Measurements from ENCODE around the gene ADAM15. TPM values are rescaled to one million over a fixed set of nuclear protein-coding genes. Genes with fewer than 3 reads are reported as not detected.
A peak's percentile ranks its signal among the peaks of the same experiment; 100 is the strongest.

ADAM15 gene
- total RNA-seq, 1 experiment from 2014 or later = 187 TPM

- CTCF ChIA-PET = interaction anchor here (0.6 to 0.7 kb wide), 2 partner anchors 14 to 49 kb away, joined by 7 to 10 read pairs; no protein-coding TSS in a partner anchor
- Histone ChIP-seq H3K27me3 (ENCODE audit: insufficient read depth, low read depth) (no peaks in the 10 kb centered on the region), H3K36me3 (ENCODE audit: low read depth) (no peaks in the 10 kb centered on the region), H3F3A (ENCODE audit: insufficient read depth, low read depth) (peaks cover 16% of the 10 kb centered on the region), H3K27ac (peak overlapping the region; percentile 60), H2AFZ (peak overlapping the region; percentile 77; the same call in 1 of the 2 replicates), H3K4me2 (peak overlapping the region; percentile 91), H3K4me1 (replicated peaks; ENCODE audit: insufficient read depth) (peaks cover 20% of the 10 kb centered on the region), H3K79me2 (ENCODE audit: low read depth) (peaks cover 64% of the 10 kb centered on the region), H4K20me1 (ENCODE audit: insufficient read depth) (peaks cover 4% of the 10 kb centered on the region; the same call in 1 of the 2 replicates), H3K9me3 (ENCODE audit: insufficient read depth, low read depth) (no peaks in the 10 kb centered on the region), H3K4me3 (peak overlapping the region; percentile 100), H3K9me2 (ENCODE audit: insufficient read depth) (no peaks in the 10 kb centered on the region)
- TF ChIP-seq EZH2 (IDR thresholded peaks at IDR 0.05; ENCODE audit: low read depth) = no peak
- TF ChIP-seq CTCF (conservative IDR thresholded peaks at IDR 0.05) = no peak
- no peak for DNase-seq
- POLR2A ChIA-PET (ENCODE audit: unreplicated experiment) = interaction anchor here (0.6 kb wide), 1 partner anchor 13 kb away, joined by 4 read pairs; no protein-coding TSS in a partner anchor
- intact Hi-C loops (cut with micrococcal nuclease; ENCODE audit: unreplicated experiment) = loop anchor here (5.0 kb wide), 1 partner anchor 41 kb away; the partner anchor contains the start of gene PYGO2
- BruUV-seq (replicated peaks) = no TSS peak
Observed at GRCh38 chr1:155003227-155003765, 47.8 kb upstream of the ADAM15 start.

DNA sequence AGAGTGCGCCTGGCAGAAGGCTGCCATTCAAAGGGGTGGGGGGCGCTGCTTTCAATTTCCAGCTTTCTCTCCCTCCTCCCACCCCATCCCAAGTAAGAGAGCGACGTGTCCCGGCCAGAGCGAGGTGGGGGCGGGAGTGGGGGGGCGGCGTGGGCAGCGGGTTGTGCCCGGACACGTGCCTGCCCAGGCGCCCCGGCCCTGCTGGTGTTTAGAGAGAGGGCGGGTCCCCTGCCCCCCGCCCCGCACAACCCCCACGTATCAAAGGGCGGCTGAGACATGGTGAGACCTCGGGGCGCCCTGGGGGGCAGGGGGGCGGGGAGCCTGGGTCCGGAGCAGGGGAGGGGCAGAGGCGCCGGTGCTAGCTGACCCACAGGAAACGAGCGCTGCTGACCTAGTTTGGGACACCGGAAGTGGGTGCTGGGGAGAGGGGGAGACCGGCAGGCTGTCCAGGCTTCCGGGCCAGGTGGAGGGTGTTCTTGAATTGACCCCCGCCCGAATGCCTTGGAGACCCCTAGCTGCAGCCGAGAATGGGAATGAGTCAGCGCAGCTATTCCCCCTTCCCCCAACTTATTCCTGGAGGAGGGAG, 47.3 kb upstream of the ADAM15 start:
- Histone ChIP-seq H3F3A (ENCODE audit: insufficient read depth, low read depth) (peaks cover 16% of the 10 kb centered on the region), H2AFZ (peak overlapping the region; percentile 77; the same call in 1 of the 2 replicates), H3K36me3 (ENCODE audit: low read depth) (no peaks in the 10 kb centered on the region), H3K9me3 (ENCODE audit: insufficient read depth, low read depth) (no peaks in the 10 kb centered on the region), H4K20me1 (ENCODE audit: insufficient read depth) (peaks cover 9% of the 10 kb centered on the region; the same call in 1 of the 2 replicates), H3K79me2 (ENCODE audit: low read depth) (peaks cover 69% of the 10 kb centered on the region), H3K4me3 (peak overlapping the region; percentile 100), H3K27me3 (ENCODE audit: insufficient read depth, low read depth) (no peaks in the 10 kb centered on the region), H3K27ac (peak overlapping the region; percentile 60), H3K9me2 (ENCODE audit: insufficient read depth) (no peaks in the 10 kb centered on the region), H3K4me1 (replicated peaks; ENCODE audit: insufficient read depth) (peaks cover 20% of the 10 kb centered on the region), H3K4me2 (peak overlapping the region; percentile 91)
- peak in 1 of 2 experiments; percentile 62 for DNase-seq
- TF ChIP-seq EZH2 (IDR thresholded peaks at IDR 0.05; ENCODE audit: low read depth) = no peak
- no peak for TF ChIP-seq CTCF (conservative IDR thresholded peaks at IDR 0.05)
- BruUV-seq (replicated peaks) = no TSS peak
- ChIA-PET CTCF (interaction anchor here (0.6 to 0.7 kb wide), 2 partner anchors 13 to 48 kb away, joined by 7 to 10 read pairs; no protein-coding TSS in a partner anchor), POLR2A (ENCODE audit: unreplicated experiment) (interaction anchor here (0.6 kb wide), 2 partner anchors 12 to 31 kb away, joined by 4 to 5 read pairs; no protein-coding TSS in a partner anchor)
- intact Hi-C loops (cut with micrococcal nuclease; ENCODE audit: unreplicated experiment) = loop anchor here (5.0 kb wide), 1 partner anchor 42 kb away; the partner anchor contains the start of gene PYGO2

DNA sequence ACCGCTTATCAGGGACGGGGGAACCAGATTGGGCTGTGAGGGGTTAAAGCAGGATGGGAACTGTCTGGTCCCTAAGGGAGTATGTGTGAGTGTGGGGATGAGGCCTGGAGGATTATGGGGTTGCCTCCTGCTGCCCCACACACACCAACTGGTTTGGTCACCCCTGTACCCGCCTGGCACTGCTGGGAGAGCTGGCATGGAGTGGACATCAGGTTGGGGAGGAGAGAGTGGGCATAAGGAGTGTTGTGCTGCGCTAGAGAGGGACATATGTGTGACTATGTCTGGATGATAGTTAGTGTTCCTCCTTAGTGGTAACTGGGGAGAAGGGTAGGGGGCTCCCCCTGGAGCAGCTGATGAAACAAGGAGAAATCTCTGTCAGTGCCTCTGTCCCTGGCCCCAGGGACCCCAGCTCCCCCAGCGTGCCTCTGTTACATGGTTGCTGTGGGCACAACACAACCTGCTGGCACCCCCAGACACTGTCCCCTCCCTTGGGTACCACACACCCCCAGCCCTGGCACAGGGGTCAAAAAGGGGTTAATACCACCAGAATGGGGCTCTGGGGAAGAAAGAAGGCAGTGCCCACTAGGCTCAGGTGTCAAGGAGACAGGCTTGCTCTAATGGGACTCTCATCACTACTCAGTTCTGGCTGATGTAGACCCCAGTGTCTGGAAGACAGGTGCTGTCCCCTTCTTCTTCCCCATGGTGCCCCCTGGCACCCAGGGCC, 46.6 kb upstream of the ADAM15 start:
- Histone ChIP-seq H3K4me3 (peak overlapping the region; percentile 100), H3K9me3 (ENCODE audit: insufficient read depth, low read depth) (no peaks in the 10 kb centered on the region), H3F3A (ENCODE audit: insufficient read depth, low read depth) (peaks cover 16% of the 10 kb centered on the region), H4K20me1 (ENCODE audit: insufficient read depth) (peaks cover 10% of the 10 kb centered on the region), H3K79me2 (ENCODE audit: low read depth) (peaks cover 70% of the 10 kb centered on the region), H3K27me3 (ENCODE audit: insufficient read depth, low read depth) (no peaks in the 10 kb centered on the region), H3K4me2 (peak overlapping the region; percentile 91), H3K4me1 (replicated peaks; ENCODE audit: insufficient read depth) (peaks cover 19% of the 10 kb centered on the region), H3K27ac (peak overlapping the region; percentile 60), H2AFZ (0 out of 2 replicates have a peak overlapping the region, but pooled peaks have one; percentile 77), H3K36me3 (ENCODE audit: low read depth) (no peaks in the 10 kb centered on the region), H3K9me2 (ENCODE audit: insufficient read depth) (no peaks in the 10 kb centered on the region)
- POLR2A ChIA-PET (ENCODE audit: unreplicated experiment) = interaction anchor here (0.6 kb wide), 2 partner anchors 31 to 45 kb away, joined by 3 to 5 read pairs; no protein-coding TSS in a partner anchor
- BruUV-seq (replicated peaks) = no TSS peak
- intact Hi-C loops (cut with micrococcal nuclease; ENCODE audit: unreplicated experiment) = loop anchor here (5.0 kb wide), 1 partner anchor 42 kb away; the partner anchor contains the start of gene PYGO2
- CTCF ChIA-PET = no interaction called here
- no peak for DNase-seq
- TF ChIP-seq CTCF (conservative IDR thresholded peaks at IDR 0.05) (no peak), EZH2 (IDR thresholded peaks at IDR 0.05; ENCODE audit: low read depth) (no peak)

Data from PC-9 (cell line).